GM18858 (cell line): ENCODE results near the gene BDKRB2.

Source experiments
- ATAC-seq: cut with Tn5 transposase; IDR thresholded peaks from one replicate; pipeline ENCODE4 v1.9.1; 2021; ENCODE audit not compliant: unreplicated experiment

The BDKRB2 gene

DNA sequence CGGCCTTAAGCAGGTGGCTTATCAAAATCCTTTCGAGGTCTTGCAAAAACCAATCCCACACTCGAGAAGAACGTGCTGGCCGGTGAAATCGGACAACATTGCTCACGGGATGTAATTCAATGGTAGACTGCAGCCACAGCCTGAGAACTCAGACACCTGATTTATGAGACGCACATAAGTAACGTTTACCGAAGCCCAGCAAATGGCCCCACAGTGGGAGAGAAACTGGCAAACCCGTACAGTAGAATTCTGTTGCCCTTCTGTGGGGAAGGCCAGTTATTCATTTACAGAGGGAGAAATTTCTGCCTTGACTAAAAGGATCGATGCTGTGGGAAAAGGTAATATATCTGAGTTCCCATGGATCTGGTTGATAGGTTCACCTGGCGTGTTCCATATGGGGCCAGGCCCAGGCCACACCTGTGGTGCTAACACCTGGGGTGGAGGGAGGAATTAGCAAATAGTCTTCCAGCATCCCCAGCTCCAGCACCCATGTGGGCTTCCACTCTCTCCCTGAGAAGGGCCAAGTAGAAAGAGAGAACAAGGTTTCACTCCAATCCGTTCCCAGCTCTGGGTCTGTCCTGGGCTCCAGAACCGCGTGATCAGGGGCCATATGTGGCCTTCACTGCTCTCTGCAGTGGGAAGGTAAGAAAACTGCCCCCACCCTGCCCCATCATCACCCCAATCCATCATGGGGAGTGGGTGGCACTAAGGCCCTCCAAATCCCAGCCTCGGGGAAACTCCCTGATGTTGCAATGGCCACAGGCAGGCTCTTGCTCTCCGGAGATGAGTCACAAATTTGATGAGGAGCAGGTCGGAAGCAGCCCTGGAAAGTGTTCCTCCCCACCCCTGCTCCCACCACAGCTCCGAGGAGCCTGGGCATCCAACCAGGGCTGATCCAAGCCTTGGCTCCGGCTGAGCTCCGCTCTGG, 64.1 kb downstream of the BDKRB2 start:
- no peak for ATAC-seq

DNA sequence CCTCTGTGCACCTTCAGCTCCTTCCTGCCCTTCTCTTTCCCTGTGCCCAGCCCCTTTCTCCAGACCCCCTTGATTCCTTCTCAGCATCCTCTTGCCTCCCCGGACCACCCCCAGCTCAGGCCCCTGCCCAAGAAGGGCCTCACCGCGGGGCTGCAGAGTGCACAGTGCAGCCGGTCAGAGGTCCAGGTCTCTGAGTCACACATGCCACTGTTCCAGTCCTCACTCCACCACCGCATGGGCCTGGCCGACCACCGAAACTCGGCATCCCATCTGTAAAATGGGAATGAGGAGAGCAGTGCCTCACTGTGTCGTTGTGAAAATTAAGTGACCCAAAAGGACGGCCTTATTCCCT, 64.7 kb downstream of the BDKRB2 start:
- ATAC-seq, result no peak

DNA sequence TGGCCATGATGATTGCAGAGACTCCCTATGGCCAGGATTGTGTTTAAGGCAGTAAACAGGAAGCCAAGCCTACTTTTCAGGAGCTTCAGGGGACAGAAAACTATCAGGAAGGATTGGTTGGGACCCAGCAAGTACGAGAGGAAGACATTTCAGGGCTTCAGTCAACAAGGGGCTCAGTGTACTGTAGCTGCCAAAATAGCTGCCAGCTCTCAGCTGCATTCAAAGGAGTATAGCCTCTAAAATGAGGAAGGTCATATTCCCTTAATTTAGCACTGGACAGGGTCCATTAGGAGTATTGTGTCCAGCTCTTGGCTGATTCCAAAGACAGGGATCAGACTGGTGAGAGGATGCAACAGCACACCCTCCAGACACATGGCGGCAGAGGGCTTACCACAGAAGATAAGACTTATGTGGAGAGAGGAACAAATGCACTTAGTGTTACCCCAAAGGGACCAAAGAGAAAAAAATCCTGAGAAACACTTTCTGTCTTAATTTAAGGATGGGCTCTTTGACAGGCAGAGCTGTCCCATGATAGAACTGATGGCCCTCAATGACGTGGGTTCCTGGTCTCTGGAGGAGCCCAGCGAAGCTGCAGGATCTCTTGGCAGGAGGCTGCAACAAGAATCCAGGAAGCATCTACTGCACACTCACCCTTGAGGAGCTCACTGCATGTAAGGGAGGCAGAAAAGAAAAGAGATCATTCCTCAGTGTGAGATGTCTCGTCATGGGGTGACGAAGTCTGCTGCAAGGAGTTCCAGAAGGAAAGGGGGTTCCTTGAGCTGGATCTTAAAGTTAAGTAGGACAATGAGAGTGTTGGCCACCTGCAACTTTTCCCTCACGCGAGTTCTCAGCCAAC, 66.2 kb downstream of the BDKRB2 start:
- no peak for ATAC-seq

DNA sequence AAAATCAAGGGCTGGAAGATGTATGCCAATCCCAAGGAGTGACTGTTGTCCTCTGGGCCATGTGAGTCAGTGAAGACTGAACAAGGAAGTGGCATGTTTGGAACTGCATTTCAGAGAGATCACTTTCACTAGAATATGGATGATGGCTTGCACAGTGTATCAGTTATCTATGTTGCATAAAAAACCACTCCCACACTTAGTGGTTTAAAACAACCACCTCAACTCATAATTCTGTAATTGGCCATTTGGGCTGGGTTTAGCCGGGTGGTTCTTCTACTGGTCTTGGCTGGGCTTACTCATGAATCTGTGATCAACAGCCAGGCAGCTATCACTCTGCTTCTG, 66.8 kb downstream of the BDKRB2 start:
- no peak for ATAC-seq

DNA sequence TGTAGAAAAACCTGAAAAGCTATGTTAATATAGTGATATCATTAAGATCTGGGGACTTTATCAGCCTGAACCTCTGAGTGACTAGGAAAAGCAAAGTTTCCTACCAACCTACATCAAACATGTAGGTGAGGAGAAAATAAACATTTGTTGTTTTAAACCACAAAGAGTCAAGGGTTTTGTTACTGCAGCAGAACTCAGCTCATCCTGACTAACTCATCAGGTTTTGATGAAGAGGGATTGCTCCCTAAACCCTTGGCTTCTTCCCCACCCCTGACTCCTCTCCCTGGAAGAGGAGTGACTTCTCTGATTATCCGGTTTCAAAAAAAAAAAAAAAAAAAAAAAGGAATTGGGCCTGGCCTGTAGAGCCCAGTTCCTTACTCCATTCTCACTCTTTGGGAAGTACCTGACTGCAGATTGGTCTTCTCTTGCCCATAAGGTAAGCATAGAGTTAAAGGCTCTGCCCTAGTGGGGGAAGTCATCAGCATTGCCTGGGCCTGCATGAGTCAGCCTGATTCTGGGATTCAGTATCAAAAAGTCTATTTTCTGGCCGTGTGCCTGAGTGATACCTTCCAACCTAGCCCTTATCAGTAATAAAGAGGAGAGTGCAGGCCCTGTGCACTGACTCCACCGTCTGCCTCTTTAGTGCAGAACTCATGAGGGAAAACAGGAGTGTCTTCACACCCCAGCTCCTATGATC, 68.3 kb downstream of the BDKRB2 start:
- no peak for ATAC-seq

DNA sequence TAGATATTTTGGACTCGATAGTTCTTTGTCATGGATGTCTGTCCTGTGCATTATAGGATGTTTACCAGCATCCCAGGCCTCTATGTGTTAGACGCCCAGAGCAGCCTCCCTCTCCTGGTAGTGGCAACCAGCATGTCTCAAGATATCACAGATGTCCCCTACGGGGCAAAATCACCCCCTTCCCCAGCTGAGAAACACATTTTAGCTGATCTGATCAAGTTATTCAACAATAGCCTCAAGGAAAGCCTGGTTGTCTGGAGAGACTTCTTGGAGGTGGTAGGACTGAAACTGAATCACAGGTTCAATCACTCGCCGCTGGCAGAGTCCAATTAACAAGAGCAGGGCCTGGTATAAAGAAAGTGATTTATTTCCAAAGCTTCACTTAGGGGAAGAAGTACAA, 69.0 kb downstream of the BDKRB2 start:
- no peak for ATAC-seq

DNA sequence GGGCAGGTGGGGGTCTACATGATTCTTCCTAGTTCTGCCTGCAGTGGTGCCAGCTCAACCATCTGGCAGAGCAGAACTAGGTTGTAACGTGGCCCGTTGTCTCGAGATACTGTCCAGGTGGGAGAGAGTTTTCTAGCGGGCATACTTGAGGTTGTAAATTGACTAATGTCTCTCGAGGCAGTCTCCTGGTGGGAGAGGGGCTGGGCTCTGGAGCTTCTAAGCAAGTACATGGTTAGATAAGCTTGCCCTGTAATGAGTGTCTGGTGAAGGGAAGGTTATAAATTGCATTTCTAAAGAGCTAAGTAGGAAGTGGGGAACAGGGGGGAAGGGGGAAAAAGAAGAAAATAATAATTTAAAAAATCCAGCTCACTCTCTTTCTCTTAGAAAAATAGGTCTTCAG, 69.5 kb downstream of the BDKRB2 start:
- no peak for ATAC-seq

DNA sequence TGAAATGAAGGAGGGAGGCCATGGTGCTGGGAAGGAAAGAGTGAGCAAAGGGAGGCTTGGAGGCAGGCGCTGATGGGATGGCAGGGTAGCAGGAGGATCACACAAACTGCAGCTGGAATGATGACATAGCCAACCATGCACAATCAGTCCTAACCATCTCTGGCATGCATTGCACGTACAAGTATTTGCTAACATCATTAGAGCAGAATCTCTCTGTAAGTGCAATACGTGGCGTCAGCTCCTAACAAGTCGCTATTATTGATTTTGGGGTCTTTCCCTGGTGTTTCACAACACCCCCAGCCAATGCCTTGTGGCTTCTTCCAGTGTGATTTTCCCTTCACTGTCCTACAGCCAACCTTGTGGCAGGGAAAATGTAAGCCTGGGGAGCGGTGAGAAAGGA, 69.9 kb downstream of the BDKRB2 start:
- no peak for ATAC-seq

DNA sequence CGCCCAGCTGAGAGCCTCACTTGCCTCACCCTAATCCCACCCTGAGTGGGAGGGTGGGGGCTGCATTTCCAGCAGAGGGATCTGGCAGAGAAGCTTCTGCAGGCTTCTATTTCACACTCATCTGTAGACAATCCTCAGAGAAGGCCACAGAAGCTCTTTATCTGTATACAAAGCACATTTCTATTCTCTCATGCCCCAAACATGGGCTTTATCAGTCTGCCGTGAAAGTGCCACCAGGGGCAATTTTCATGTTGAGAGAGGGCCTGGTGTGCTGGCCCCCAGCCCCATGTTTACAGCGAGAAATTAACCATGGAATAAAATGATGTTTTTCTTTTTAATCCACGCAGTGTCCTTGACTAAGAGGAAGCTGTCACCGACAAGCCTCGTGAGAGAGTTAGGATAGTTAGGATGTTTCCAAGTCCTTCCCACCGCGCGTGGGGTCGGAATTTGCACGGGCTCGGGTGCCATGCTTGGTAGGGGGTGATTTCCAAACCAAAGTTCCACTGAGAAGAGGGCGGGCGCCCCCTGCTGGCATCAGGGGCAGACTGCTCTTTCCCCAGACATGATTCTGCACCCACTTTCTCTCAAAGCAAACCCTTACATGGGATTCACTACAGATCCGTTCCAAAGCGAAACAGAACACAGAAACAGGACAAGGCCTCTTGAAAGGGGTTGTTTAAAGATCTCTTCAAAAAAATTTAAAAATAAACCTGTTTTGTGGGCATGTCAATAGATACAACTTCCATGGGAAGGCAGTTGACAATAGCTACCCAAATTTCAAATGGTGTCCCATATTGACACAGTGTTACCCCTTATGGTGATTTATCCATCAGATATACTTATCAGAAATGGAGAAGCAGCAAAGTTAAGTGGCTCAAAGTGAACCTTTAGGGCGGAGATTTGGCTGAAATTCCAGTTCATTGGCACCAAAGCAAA, 70.8 kb downstream of the BDKRB2 start:
- ATAC-seq, result no peak

DNA sequence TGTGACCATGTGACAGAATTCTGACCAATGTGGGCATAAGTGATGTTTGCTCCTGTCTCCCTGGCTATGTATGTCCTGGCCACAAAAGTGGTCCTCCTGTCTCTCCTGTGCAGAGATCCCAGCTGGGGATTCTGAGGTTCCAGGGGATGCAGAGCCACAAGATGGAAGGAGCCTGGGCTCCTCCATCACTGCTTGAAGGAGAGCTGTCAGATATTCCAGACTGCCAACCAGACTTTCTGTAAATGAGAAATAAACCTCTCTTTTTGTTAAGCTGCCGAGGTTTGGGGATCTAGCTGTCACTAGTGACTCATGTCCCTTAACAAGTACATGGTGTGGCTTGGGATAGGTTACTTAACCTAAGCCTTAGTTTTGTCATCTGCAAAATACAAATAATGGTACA, 73.3 kb downstream of the BDKRB2 start:
- ATAC-seq, result no peak

DNA sequence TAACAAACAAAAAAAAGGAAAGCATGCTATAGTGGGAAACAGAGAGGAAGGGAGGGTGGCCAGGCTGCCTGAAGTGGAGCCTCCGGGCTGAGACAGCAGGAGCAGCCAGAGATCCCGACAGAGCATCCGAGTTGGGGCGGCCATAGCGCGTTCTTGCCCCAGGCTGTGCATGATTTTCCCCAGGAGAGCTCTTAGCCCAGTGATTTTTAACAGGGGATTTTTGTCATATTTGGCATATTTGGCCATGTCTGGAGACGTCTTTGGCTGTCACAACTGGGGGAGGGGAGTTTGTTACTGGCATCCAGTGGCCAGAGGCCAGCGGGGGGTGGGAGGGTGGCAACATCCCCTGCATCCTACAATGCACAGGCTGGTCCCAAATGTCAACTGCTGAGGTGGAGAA, 74.9 kb downstream of the BDKRB2 start:
- ATAC-seq, result no peak

DNA sequence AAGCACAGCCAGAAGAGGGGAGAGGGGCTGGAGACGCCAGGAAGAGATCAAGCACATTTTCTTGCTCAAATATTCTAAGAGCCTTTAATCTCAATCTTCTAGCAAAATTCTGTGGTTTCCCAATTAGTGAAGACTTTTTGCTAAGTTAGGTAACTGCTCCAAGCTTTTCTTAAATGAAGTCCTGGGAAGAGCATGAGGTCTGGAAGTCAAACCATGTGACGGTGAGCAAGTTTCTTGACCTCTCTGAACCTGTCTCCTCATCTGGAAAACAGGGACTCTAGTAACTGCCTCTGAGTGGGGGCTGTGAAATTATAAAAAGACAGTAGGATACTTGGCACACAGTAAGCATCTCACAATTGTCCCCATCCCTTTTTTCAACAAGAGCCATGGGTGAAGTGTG, 75.5 kb downstream of the BDKRB2 start:
- no peak for ATAC-seq

DNA sequence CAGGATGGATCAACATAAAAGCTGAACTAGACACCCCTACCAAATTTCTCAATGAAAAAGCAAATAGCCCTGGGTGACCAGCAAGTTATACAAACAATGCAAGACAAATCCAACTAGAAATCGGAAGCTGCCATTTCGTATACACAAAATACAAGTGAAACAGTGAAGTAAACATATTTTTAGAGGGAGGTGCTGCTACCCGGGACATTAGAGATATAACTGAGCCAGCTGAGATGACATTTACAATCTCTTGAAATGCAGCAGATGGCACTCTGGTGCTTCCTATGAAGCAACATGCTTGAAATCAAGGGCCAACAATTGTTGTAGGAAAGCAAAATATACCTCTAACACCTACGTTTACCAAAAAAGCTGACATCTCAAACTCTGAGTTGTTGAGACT, 76.8 kb downstream of the BDKRB2 start:
- no peak for ATAC-seq

DNA sequence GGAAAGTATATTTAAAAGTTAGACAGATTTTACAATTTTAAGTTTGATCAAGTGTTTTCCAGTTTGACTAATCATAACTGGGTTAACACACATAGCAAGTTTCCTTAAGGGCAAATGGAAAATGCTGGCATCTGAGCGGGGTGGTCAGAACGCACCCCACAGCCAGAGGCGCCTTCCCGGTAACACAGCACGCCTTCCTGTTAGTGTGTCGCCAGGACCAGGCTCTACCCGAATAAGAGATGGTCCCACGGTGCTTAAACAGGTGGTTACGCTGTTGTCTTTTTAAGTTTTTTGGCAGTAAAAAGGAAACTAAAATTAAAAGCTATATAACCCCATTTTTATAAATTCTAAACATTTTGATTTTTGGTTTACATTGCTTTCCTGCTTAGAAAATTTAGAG, 79.4 kb downstream of the BDKRB2 start:
- ATAC-seq, result no peak

DNA sequence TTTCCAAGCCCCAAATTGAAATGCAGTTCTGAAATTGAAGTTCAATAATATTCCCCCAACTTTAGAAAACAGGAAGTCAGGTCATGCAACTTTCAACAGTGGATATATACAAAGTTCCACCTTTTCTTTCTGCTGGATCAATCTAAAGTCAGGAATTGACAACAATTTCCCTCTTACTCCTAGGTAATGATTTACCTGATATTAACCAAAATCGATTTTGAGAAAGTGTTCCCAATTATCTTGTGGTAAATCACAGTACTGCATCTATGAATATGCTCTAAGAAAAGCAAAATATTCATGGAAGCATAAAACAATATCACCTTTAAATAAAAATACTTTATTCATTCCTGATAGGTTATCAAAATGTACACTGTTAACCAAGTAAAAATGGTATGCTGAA, 79.8 kb downstream of the BDKRB2 start:
- ATAC-seq, result no peak

DNA sequence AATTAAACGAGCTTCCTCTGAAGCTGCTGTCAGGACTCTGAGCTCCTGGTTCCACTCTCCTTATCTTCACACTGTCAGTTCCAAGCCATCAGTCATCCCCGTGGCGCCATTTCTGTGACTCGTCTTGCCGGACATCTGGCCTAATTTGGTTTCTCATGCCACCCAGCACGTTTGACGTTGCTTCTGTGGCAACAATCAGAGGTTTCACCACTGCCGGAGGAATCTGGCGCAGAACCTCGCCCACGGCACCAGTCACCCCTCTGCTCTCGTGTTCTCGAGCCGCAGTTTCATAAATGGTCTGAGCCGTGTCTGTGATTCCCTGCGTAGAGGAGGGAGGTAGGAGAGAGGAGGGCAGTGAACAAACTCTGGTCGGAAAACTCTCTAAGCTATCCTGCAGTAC, 81.0 kb downstream of the BDKRB2 start:
- ATAC-seq, result no peak

DNA sequence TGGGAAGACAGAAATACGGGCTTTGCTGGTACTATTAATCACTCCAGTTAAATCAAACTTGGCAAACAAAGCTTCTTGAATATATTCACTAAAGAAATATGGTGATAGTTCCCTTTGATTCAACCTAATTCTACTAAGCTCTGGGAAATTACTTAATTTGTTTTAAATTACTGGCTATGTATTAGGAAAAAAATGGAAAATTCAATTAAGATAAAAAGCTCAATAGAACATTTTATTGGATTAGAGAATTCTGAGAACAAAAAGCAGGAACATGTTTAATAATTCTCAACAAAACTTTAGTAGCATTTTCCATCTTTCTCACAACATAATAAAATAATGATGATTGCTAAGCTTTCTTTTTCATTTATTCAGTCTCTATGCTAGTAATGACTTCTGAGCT, 81.6 kb downstream of the BDKRB2 start:
- ATAC-seq, result no peak

DNA sequence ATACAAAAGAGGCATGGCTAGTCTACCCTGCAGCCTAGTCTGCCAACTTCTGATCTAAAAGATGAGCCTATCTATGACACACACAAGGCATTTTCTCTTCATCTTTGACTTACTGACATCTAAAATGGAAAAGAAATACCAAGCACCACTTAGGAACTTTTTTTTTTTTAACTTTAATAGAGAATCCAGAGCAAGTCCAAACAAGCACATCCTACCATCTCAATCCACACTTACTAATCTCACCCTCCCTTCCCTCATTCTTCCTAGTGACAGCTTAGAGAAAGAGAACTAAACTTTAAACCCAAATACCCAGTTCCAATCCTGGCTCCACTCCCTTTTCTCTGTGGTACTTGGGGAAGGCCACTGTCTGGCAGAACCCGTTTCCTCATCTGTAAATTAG, 83.2 kb downstream of the BDKRB2 start:
- no peak for ATAC-seq
